ENCODE results near the gene TMEM259.
A peak's percentile ranks its signal among the peaks of the same experiment; 100 is the strongest.
"Not testable (repeated sequence)": the region's sequence is repeated elsewhere in the genome, so short reads cannot be mapped to it uniquely, and the experiment has no call there.

Gene TMEM259

GRCh38 chr19:1039646-1040475 is 18.9 kb upstream of the TMEM259 start, which contains the start of gene ABCA7:
TSS of gene ABCA7 (plus strand) at chr19:1040107. CDS start at chr19:1041362, 1,255 bp downstream.
- peak; percentile 100 for DNase-seq (ENCODE audit: low spot score)

- no peak for DNase-seq (ENCODE audit: low spot score)
These were observed 18.2 kb upstream of the TMEM259 start for GRCh38 chr19:1038978-1039645.

- DNase-seq (ENCODE audit: low spot score) = no peak
These were observed 16.7 kb upstream of the TMEM259 start for GRCh38 chr19:1037621-1038064.

- DNase-seq (ENCODE audit: low spot score) = no peak
These were observed 15.2 kb upstream of the TMEM259 start for GRCh38 chr19:1035998-1036621.

- DNase-seq (ENCODE audit: low spot score) = no peak
These were observed 11.4 kb upstream of the TMEM259 start for GRCh38 chr19:1032264-1032867.

- DNase-seq (ENCODE audit: low spot score) = peak; percentile 57
These were observed 7.4 kb upstream of the TMEM259 start for GRCh38 chr19:1028062-1028926.

GRCh38 chr19:1027650-1028061 is 6.7 kb upstream of the TMEM259 start:
- DNase-seq (ENCODE audit: low spot score) = no peak

- peak; percentile 28 for DNase-seq (ENCODE audit: low spot score)
These were observed 6.1 kb upstream of the TMEM259 start for GRCh38 chr19:1026783-1027649.

- peak; percentile 60 for DNase-seq (ENCODE audit: low spot score)
These were observed 5.2 kb upstream of the TMEM259 start, which contains the start of gene CNN2 for GRCh38 chr19:1025960-1026782. TSS of gene CNN2 (plus strand) at chr19:1026608. CDS start at chr19:1026662, 54 bp downstream.

GRCh38 chr19:1025080-1025479 is 4.2 kb upstream of the TMEM259 start:
- not testable (repeated sequence) for DNase-seq (ENCODE audit: low spot score)

- DNase-seq (ENCODE audit: low spot score) = not testable (repeated sequence)
These were observed 2.9 kb upstream of the TMEM259 start for GRCh38 chr19:1023883-1024188.

GRCh38 chr19:1019980-1020867 is 699 bp downstream of the TMEM259 start:
- DNase-seq (ENCODE audit: low spot score) = no peak

- DNase-seq (ENCODE audit: low spot score) = no peak
These were observed 1.3 kb downstream of the TMEM259 start for GRCh38 chr19:1019616-1019961.

GRCh38 chr19:1018932-1019615 is 1.8 kb downstream of the TMEM259 start:
- DNase-seq (ENCODE audit: low spot score) = no peak

GRCh38 chr19:1018393-1018792 is 2.5 kb downstream of the TMEM259 start:
- no peak for DNase-seq (ENCODE audit: low spot score)

GRCh38 chr19:1017906-1018305 is 3.0 kb downstream of the TMEM259 start:
- DNase-seq (ENCODE audit: low spot score) = no peak

- no peak for DNase-seq (ENCODE audit: low spot score)
These were observed 3.6 kb downstream of the TMEM259 start for GRCh38 chr19:1017115-1017905.
